HepG2 (cell line): ENCODE measurements around the gene CCDC106. TPM values are rescaled to one million over a fixed set of nuclear protein-coding genes. Genes with fewer than 3 reads are reported as not detected.

ENCODE experiments used
- ATAC-seq: fragments of 200-7000 bp; cut with Tn5 transposase; 3 replicates; pipeline ENCODE4 v1.9.1; 2020; ENCODE audit warnings: mild to moderate bottlenecking, moderate library complexity
- BruUV-seq: library from RNA; stranded (reverse); fragments of 400-500 nt; replicated peaks from 2 replicates; lab custom pipeline; 2021; lab: Mats Ljungman, UMichigan
- CTCF ChIA-PET: fragments of 300-600 bp; formaldehyde crosslinking; extraction: SDS; loops from one replicate; lab custom pipeline; 2021; ENCODE audit warnings: low total read pairs, inconsistent platforms, low intra/inter-chr PET ratio; lab: Yijun Ruan, JAX
- POLR2A ChIA-PET: fragments of 350-600 bp; sonication (Branson Sonifier 250); formaldehyde crosslinking; loops from one replicate; lab custom pipeline; 2020; ENCODE audit warnings: antibody characterized with exemption, inconsistent platforms; lab: Yijun Ruan, JAX
- DNase-seq: peaks from one replicate; pipeline ENCODE4 v3.0.0-alpha.2; 2015; ENCODE audit warnings: low spot score
- FAIRE-seq: peaks from 3 replicates; lab custom pipeline; 2011; peaks lifted over from hg19 to GRCh38; lab: Jason Lieb, UNC
- H2AFZ ChIP-seq: one replicate; pipeline ENCODE4 v1.6.1; 2011; ENCODE audit warnings: low read length, inconsistent platforms
- H3K27ac ChIP-seq: fragments of 300-600 bp; 3 replicates; pipeline ENCODE4 v1.8.0; 2011; ENCODE audit warnings: mixed run types, mild to moderate bottlenecking, mixed read lengths, low read length, inconsistent platforms; ENCODE audit not compliant: insufficient read depth; ENCODE audit errors: extremely low read length
- H3K27me3 ChIP-seq, 2 experiments: fragments of 200-600 bp in 1 of 2; 2 replicates in 1 of 2; 3 replicates in 1 of 2; pipeline versions ENCODE4 v1.6.0 to v1.8.0; 2011; ENCODE audit warnings: low read length in 2 of 2, mild to moderate bottlenecking in 2 of 2, moderate library complexity in 2 of 2, inconsistent platforms in 1 of 2; ENCODE audit not compliant: insufficient read depth in 2 of 2, control insufficient read depth in 1 of 2
- H3K36me3 ChIP-seq, 2 experiments: fragments of 200-600 bp in 1 of 2; replicated peaks in 1 of 2; 2 replicates in 1 of 2; 3 replicates in 1 of 2; pipeline versions ENCODE4 v1.5.1 to v1.8.0; 2011; ENCODE audit warnings: low read length in 2 of 2, inconsistent platforms in 1 of 2; ENCODE audit not compliant: insufficient read depth in 2 of 2, control insufficient read depth in 1 of 2
- H3K4me1 ChIP-seq: 2 replicates; pipeline ENCODE4 v1.5.1; 2012; ENCODE audit warnings: low read length, inconsistent platforms; ENCODE audit not compliant: insufficient read depth
- H3K4me2 ChIP-seq: 2 replicates; pipeline ENCODE4 v1.6.0; 2011; ENCODE audit warnings: low read depth, low read length, inconsistent platforms
- H3K4me3 ChIP-seq, 3 experiments: fragments of 200-600 bp in 1 of 3; sonication (generic), shearing (Covaris generic) in 1 of 3; replicated peaks in 1 of 3; 2 replicates each; pipeline ENCODE4 v1.5.1; 2011 to 2016; ENCODE audit warnings: low read length in 3 of 3, inconsistent platforms in 2 of 3, low read depth in 2 of 3, mild to moderate bottlenecking in 2 of 3, control low read depth in 1 of 3, mixed read lengths in 1 of 3; ENCODE audit not compliant: insufficient read depth in 1 of 3
- H3K79me2 ChIP-seq: one replicate; pipeline ENCODE4 v1.6.1; 2011; ENCODE audit warnings: low read length, inconsistent platforms; ENCODE audit not compliant: insufficient read depth
- H3K9ac ChIP-seq: 2 replicates; pipeline ENCODE4 v1.6.0; 2011; ENCODE audit warnings: mild to moderate bottlenecking, low read depth, low read length, inconsistent platforms; ENCODE audit not compliant: insufficient read depth
- H3K9me3 ChIP-seq: 2 replicates; pipeline ENCODE4 v1.5.1; 2012; ENCODE audit warnings: mild to moderate bottlenecking, low read length
- H4K20me1 ChIP-seq: 2 replicates; pipeline ENCODE4 v1.6.0; 2011; ENCODE audit warnings: inconsistent platforms, mild to moderate bottlenecking, low read length, moderate library complexity; ENCODE audit not compliant: insufficient read depth
- HBP1 ChIP-seq: IDR thresholded peaks from 2 replicates; pipeline ENCODE4 v1.6.1; 2016; ENCODE audit warnings: low read depth, control low read depth
- WGBS: methylation state at CpG from one replicate; pipeline ENCODE4 v1.1.6; 2017; ENCODE audit warnings: low lambda C conversion rate; 5-methylcytosine and 5-hydroxymethylcytosine counted together
- in situ Hi-C: cut with HindIII; loops from 2 replicates; pipeline ENCODE4 v1.10.0; 2017; ENCODE audit warnings: low pct_unique_long_range_greater_than_20kb; ENCODE audit not compliant: extremely low pct_ligation_motif_present
- intact Hi-C: fragments of 100-400 bp; cut with micrococcal nuclease; formaldehyde crosslinking; loops from one replicate; pipeline ENCODE4 v1.10.0; 2022; ENCODE audit not compliant: unreplicated experiment
- polyA plus RNA-seq, 8 experiments: library from polyadenylated mRNA; depleted of rRNA in 3 of 8; stranded (reverse) in 7 of 8; unstranded in 1 of 8; fragments of >200 nt; fragmentation: Illumina TruSeq in 4 of 8; extraction: Trizol in 4 of 8; gene quantifications; 2 replicates each; pipeline versions ENCODE4 v1.2.1 to v1.2.3, GENCODE V29; 2011 to 2016; ENCODE audit warnings: low read depth in 4 of 8, missing spikeins in 1 of 8, mixed read lengths in 1 of 8; ENCODE audit not compliant: insufficient read depth in 1 of 8
- total RNA-seq, 5 experiments: library from RNA; depleted of rRNA; stranded (reverse); fragments of >200 nt; fragmentation: Illumina TruSeq; extraction: Trizol; gene quantifications; 2 replicates each; pipeline ENCODE4 v1.2.3, GENCODE V29; 2016; ENCODE audit warnings: low read depth in 1 of 5
- TF ChIP-seq, protein P1 (sequence below): sonication (generic); formaldehyde crosslinking; IDR thresholded peaks from 2 replicates; pipeline ENCODE4 v1.8.1; 2022; ENCODE audit warnings: mild to moderate bottlenecking, missing genetic modification reagents

CCDC106 gene
- total and polyA plus RNA-seq, 2 of the 13 experiments (the other 11 are each of a cell fraction or from before 2014, with no cell fraction given), result 4.7 to 8.8 TPM

- H3K79me2 ChIP-seq, result peaks cover 29% of the 10 kb centered on the region
- H3K4me2 ChIP-seq, result no peak overlapping the region
- no peaks in the 10 kb centered on the region for H3K9me3 ChIP-seq
- DNase-seq (no peak), ATAC-seq (no peak), FAIRE-seq (no peak)
- POLR2A ChIA-PET, result no interaction called here
- H2AFZ ChIP-seq, result no peak overlapping the region
- 95% methylated on average over 29 of the region's 29 CpGs for WGBS
- no peak overlapping the region for H3K4me3 ChIP-seq
- TF ChIP-seq HBP1 (CRISPR knock-in tag), result no peak
- TF ChIP-seq, protein P1, sequence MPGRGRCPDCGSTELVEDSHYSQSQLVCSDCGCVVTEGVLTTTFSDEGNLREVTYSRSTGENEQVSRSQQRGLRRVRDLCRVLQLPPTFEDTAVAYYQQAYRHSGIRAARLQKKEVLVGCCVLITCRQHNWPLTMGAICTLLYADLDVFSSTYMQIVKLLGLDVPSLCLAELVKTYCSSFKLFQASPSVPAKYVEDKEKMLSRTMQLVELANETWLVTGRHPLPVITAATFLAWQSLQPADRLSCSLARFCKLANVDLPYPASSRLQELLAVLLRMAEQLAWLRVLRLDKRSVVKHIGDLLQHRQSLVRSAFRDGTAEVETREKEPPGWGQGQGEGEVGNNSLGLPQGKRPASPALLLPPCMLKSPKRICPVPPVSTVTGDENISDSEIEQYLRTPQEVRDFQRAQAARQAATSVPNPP (CRISPR knock-in tag), result no peak
- no peaks in the 10 kb centered on the region for H3K27me3 ChIP-seq
- in situ Hi-C loops (no loop called here), intact Hi-C loops (no loop called here)
- H4K20me1 ChIP-seq, result no peaks in the 10 kb centered on the region
- CTCF ChIA-PET, result no interaction called here
- no peak overlapping the region for H3K9ac ChIP-seq
- no TSS peak for BruUV-seq
- no peak overlapping the region for H3K27ac ChIP-seq
- H3K4me1 ChIP-seq, result peaks cover 57% of the 10 kb centered on the region
- H3K36me3 ChIP-seq, result peaks cover 21 to 60% of the 10 kb centered on the region in 2 experiments
Measured at GRCh38 chr19:55686311-55687050, 38.5 kb downstream of the CCDC106 start.
